ENCODE data around the gene SH3RF2.
"Not testable (repeated sequence)": the region's sequence is repeated elsewhere in the genome, so short reads cannot be mapped to it uniquely, and the experiment has no call there.

The SH3RF2 gene

DNA sequence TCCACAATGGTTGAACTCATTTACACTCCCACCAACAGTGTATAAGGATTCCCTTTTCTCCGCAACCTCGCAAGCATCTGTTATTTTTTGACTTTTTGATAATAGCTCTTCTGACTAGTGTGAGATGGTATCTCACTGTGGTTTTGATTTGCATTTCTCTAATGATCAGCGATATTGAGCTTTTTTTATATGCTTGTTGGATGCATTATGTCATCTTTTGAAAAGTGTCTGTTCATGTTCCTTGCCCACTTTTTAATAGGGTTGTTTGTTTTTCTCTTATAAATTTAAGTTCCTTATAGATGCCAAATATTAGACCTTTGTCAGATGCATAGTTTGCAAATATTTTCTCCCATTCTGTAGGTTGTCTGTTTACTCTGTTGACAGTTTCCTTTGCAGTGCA, 17.8 kb downstream of the SH3RF2 start:
- DNase-seq, result not testable (repeated sequence)

DNA sequence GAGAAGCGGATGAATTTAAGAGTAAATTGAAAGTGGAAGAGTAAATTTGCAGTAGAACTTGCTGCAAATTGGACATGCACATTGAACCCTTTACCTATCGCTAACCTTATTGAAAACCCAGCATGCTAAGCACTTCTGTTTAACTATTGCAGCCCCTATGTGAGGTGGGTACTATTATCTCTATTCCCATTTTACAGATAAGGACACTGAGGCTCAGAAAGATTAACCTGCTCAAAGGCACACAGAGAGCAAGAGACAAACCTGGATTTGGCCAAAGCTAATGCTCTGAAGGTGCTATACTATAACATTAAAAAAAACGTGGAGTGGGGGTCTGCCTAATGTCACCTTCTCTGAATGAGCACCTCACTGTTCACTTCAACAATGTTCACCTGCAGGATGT, 21.0 kb downstream of the SH3RF2 start:
- no peak for DNase-seq

- no peak for DNase-seq
Measured at GRCh38 chr5:145958436-145958835, 22.1 kb downstream of the SH3RF2 start.

DNA sequence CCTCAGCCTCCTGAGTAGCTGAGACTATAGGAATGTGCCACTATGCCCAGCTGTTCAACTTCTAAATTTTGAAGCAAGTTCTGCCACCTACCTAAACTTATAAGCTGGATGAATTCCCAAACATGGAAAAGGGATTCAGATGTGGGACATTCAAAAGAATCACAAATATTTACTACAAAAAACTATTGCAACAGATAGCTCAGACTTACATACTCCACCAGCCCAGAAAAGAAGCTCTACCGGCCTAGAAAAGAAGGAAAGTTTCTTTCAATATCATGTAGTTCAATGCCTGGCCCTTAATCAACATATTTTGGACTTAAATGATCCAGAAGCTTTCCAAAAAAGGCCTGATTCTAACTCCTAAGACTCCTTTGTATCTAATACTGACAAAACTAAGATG, 23.8 kb downstream of the SH3RF2 start:
- no peak for DNase-seq

- no peak for DNase-seq
Measured at GRCh38 chr5:145960848-145961600, 24.6 kb downstream of the SH3RF2 start.

GRCh38 chr5:145962001-145962400, 25.6 kb downstream of the SH3RF2 start:
- no peak for DNase-seq

DNA sequence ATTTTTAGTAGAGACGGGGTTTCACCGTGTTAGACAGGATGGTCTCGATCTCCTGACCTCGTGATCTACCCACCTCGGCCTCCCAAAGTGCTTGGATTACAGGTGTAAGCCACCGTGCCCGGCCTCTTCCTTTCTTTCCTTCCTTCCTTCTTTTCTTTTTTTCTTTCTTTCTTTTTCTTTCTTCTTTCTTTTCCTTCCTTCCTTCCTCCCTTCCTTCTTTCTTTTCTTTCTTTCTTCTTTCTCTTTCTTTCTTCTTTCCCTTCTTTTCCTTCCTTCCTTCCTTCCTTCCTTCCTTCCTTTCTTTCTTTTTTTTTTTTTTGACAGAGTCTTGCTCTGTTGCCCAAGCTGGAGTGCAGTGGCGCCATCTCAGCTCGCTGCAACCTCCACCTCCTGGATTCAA, 27.6 kb downstream of the SH3RF2 start:
- not testable (repeated sequence) for DNase-seq

DNA sequence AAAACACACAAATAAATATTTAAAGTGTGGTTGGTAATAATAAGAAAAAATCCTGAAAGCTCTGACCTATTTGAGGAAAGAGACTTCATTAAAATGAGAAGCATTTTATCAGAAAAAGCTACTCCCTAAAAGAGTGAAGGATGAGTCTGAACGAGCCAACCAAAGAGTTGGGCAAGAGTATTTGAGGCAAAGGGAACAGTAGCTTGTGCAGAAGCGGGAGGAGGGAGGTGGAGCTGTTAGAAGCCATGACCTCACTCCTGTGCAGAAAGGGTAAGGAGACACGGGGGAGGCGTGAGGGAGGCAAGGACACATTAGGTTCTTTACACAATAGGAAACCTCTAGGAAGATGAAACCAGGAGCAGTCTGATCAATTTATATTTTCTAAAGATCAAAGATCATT, 29.4 kb downstream of the SH3RF2 start:
- DNase-seq, result no peak

GRCh38 chr5:145967296-145967695, 30.9 kb downstream of the SH3RF2 start:
- DNase-seq, result no peak

GRCh38 chr5:145968970-145969713, 32.8 kb downstream of the SH3RF2 start:
- DNase-seq, result no peak

- DNase-seq, result no peak
Measured at GRCh38 chr5:145969714-145970092, 33.3 kb downstream of the SH3RF2 start.

DNA sequence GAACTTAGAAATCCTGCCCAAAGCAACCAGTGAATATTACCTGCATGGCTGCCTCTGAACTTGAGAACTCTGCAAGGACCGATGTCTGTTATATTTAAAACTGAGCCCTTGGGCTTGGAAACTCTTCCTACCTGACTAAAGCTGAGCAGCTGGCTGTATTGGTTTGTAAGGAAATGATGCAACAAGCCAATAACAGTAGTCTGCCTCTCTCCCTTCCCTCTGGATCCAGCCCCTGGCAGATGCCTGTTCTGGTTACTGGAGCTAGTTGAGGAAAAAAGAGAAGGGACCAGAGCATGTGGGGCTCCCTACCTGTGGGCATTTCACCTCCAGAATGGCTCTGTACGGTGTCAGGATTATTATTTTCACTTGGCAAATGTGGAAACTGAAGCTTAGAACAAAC, 34.7 kb downstream of the SH3RF2 start:
- DNase-seq, result no peak

DNA sequence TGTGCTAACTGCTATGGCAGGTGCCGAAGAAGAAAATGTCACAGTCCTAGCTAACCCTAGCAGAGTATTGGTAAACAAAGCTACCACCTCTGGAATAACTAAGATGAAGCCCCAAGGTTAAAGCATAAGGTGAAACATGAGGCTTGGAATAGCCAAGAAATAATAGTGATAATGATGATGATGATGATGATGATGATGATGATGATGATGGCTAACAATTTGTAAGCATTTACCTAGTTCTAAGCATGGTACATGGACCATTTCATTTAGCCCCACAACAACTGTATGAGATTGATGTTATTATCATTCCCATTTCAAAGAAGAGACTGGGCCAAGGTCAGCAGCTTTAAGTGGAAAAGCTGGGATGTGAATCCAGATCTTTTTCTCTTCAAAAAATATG, 35.3 kb downstream of the SH3RF2 start:
- no peak for DNase-seq

- DNase-seq, result no peak
Measured at GRCh38 chr5:145975001-145975360, 38.6 kb downstream of the SH3RF2 start.

DNA sequence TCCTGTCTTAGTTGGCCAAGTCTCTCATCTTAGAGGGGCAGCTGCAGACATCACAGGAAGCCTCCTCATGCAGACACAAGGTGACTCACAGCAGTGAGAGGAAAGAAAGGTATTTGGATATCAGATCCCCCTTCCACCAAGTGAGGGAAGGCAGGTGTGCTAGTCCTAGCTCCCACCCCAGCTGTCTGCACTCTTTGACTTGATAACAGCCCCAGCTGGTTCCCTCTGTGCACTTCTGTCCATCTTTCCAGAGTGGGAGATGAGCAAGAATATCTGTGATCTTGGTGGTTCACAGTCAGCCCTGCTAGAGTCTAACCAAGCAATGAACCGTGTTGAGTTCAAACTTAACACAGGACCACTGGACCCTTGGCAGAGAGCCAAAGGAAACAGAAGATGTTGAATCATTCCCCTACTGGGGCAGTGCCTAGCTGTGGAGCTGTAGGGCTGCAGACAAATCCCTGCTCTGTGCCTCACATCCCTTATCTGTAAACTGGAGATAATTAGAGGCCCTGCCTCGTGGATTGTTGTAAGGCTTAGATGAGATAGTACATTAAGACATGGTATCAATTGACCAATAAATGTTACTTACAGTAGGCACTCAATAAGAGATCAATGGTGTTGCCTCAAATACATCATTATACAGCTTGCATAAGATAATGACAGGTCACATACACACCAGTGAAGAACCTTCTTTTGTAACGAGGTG, 39.1 kb downstream of the SH3RF2 start:
- DNase-seq, result no peak

DNA sequence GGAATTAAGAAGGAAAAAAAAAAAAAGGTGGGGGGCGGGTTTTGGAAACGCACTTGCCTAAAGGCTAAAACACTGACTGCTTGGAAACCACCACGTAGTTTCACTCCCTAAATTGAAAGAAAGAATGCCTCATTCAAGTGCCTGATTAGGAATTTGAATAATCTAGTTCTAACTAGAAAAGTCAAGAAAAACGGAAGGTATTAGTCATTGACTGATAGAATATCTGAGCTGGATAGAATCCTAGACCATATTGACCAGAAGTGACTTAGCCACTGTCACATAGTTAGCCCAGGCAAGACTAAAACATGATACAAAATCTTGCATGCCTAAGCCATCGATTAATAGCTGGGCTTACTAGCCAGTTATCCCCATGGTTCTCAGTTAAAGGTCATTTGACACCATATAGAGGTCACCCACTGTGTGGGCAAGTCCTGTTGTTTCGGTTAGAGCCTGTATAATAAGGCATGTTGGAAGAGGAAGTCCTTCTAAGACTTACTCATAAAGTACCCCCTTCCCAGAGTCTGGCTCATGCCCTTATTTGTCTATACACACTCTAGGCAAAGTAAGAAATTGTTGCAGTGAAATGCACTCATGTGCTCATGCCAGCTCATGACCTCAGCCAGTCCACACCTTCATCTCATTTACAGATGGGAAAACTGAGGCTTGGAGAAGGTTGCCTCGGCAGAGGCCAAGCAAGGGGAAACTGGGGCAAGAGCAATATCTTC, 40.2 kb downstream of the SH3RF2 start:
- DNase-seq, result no peak

GRCh38 chr5:145978171-145978570, 41.8 kb downstream of the SH3RF2 start:
- no peak for DNase-seq

DNA sequence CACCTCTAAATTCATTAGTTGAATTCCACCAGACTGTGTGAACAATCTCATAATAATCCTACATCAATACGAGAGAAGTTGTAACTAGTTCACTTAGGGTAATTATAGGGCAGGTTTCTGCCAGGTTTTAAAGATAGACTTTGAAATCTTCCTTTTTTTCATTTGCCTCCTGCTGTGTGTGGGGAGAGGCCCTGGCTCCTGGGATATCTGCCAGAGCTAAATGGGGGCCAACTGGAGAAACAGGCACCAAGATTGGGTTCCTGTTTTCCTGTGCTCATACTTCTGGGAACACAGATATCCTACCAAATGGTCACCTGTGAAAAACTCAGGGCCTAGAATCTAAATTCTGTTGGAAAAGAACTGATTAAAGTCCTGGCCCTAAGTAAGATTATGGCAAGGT, 42.3 kb downstream of the SH3RF2 start:
- DNase-seq, result no peak

DNA sequence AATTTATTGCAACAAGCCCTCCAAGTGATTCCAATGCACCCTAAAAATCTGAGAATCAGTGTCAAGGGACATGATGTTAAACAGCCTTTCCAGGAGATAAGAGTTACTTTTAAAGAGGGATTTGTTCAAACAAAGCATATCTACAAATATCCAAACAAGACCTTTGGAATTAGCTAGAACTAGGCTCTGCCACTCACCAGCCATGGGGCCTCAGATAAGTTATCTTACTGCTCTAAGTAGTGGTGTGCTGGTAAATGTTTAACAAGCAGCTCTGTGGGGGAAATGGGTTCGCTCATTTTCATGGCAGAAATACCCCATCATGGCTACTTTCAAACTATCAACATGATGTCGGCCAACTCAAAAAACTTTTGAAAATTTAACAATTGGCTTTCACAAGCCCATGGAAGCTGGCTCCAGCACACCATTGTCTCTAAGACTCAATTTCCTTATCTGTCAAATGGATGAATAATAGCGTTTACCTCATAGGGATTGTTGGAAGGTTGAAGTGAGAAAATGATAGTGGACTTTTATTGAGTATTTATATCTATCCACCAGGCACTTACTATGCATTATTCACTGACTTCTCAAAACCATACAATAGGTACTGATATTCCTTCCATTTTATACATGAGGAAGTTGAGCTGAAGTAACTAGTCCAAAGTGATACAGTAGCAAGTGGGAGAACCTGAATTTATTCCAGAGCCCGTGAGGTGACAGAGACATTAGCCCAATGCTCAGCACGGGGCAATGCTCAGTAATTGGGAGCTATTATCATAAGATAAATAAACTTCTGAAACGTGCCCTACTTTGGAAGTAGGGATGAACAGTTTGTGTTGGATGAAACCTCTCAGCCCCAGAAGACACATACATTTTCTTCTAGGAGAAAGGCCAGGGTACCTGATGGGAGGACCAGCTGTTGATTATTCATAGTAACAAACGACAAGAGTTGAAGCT, 43.2 kb downstream of the SH3RF2 start:
- no peak for DNase-seq

DNA sequence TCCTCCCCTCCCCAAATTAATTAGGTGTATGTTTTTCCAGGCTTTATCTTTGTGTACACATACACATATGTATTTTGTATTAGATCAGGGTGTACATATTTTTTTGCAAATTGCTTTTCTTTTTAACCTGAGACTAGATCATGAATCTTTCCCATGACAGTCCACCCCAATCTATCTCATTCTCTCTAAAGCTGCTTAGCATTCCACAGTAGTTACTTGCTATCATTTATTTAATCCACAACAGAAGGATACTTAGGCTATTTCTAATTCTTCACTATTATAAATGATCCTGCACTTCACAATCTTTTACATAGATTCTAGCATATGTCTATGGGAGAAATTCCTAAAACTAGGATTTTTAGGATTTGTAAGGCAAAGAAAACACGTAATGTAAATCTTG, 43.9 kb downstream of the SH3RF2 start:
- no peak for DNase-seq

- no peak for DNase-seq
Measured at GRCh38 chr5:145980718-145981117, 44.3 kb downstream of the SH3RF2 start.
